Putamen (tissue), 1 donor: ENCODE data around the gene ZMIZ1.
A peak's percentile ranks its signal among the peaks of the same experiment; 100 is the strongest.

ENCODE experiments used
- DNase-seq: peaks from one replicate; pipeline ENCODE4 v3.0.0-alpha.2; 2016; ENCODE audit warnings: low spot score

The ZMIZ1 gene

DNA sequence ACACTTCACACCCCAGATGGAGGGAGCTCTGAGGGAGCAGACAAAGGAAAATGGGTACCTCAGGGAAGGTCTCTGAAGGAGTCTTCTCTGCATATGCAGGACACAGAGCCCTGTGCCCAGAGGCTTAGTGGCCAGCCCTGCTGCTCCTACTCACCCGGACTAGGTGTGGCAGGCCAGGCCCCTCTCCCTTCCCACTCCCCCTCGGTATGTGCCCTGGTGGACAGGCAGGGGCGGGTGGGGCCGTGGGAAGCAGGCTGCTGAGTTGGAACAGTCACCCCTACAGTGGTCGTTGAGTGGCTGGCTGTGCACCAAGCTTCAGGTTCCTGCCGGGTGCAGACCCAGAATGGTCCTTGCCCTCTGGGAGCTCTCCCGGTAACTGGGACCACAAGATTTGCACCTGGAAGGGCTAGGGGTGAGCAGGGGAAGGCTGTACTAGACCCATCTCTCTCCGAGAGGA is 68.6 kb downstream of the ZMIZ1 start:
- DNase-seq: no peak

- DNase-seq: no peak
Observed at GRCh38 chr10:79137826-79138225, 69.1 kb downstream of the ZMIZ1 start.

DNA sequence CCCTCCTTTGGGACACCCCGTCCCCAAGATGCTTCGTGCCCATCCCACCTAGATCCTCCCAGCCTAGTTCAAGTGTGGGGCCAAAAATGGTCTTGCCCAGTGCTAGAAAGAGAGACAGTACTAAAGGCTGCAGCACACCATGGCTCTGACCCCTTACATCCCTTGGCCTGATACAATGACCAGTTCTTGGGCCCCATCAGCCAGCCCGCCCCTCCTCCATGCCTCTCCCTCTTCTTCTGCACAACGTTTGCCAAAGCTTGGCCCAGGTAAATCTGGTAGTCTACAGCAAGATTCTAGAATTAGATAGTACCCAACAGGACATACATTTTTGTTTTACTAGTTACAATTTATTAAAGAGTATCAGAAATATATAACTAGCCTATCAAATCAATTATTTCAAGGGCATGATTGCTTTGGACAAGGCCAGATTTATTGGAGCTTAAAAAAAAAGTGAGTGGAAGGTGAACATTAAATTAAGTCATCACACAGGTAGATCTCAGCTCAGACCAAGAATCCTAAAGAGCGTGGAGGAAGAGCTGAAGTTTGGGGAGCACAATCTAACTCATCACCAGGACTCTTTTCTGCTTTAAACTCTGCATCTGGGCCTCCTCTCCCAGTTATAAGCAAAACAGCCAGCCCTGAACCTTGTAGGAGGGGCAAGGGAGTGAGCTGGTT is 69.8 kb downstream of the ZMIZ1 start:
- no peak for DNase-seq

GRCh38 chr10:79139124-79139835 is 70.5 kb downstream of the ZMIZ1 start:
- DNase-seq: no peak

- no peak for DNase-seq
Observed at GRCh38 chr10:79140085-79140793, 71.5 kb downstream of the ZMIZ1 start.

DNA sequence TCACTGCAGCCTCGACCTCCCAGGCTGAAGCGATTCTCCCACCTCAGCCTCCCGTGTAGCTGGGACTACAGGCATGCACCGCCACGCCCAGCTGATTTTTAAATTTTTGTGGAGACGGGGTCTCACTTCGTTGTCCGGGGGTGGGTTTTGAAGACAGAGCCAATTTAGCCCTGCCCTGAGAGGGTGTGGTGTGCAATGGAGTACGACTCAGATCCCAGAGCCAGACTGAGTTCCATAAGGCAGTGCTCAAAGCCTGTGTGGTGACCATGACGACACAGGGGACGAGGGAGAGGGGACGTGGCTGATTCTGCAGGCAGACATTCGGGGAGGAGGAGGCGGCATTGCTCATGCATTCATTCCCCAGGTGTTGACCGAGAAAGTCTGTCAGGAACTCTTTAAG is 72.1 kb downstream of the ZMIZ1 start:
- DNase-seq: no peak

GRCh38 chr10:79142064-79142491 is 73.3 kb downstream of the ZMIZ1 start:
- no peak for DNase-seq

GRCh38 chr10:79142522-79143309 is 74.0 kb downstream of the ZMIZ1 start:
- no peak for DNase-seq

DNA sequence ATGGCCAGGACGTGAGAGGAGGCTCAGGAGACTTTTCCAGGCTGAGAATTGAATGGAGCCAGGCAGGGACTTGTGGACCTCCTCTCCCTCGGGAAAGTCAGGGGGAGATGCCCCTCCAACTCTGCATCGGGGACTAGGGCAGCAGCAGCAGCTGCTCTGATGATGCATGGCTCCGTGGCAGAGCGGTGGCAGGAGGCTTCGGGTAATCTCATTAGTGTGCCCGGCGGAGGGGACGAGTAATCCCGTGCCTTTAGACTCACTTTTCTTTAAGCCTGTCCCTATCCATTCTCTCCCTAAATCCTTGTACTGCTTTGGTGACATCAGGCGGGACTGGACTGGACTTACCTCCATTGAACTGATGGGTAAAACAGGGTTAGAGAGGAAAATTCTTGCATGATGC is 75.1 kb downstream of the ZMIZ1 start:
- no peak for DNase-seq

DNA sequence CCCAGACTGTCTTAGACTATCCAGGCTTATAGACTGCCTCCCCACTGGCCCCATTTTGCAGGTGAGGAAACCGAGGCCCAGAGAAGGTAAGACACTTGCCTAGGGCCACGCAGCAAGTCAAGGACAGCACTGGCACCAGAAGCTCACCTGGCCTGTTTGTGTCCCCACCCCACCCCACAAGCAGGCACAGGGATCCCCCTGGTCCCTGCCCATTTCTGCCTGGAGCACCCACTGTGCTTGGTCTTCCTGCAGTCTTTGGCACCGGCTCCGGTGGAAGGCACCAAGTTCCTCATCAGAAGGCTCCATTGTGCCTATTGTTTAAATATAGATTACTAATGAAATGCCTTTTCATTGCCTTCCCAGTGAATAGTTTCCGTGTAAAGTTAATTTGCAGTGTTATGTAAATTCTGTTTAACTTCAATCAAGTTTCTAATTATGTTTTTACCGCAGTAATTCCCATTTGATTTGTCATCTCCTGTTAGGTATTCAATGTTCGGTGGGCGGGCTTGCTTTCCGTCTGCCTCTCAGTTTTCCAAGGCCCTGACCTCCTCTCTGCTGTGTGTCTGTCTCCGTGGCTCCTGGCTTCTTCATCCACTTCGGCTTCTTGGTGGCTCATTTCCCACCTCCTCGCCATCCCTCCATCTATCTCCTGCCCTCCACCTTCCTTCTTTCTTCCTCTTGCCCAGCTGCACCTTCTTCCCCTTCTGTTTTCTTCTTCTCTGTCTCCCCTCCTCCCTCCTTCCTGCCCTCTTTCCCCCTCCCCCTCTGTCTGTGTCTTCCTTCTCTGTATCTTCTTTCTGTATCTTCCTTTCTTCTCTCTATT is 75.8 kb downstream of the ZMIZ1 start:
- no peak for DNase-seq

GRCh38 chr10:79145174-79145483 is 76.4 kb downstream of the ZMIZ1 start:
- DNase-seq: no peak

DNA sequence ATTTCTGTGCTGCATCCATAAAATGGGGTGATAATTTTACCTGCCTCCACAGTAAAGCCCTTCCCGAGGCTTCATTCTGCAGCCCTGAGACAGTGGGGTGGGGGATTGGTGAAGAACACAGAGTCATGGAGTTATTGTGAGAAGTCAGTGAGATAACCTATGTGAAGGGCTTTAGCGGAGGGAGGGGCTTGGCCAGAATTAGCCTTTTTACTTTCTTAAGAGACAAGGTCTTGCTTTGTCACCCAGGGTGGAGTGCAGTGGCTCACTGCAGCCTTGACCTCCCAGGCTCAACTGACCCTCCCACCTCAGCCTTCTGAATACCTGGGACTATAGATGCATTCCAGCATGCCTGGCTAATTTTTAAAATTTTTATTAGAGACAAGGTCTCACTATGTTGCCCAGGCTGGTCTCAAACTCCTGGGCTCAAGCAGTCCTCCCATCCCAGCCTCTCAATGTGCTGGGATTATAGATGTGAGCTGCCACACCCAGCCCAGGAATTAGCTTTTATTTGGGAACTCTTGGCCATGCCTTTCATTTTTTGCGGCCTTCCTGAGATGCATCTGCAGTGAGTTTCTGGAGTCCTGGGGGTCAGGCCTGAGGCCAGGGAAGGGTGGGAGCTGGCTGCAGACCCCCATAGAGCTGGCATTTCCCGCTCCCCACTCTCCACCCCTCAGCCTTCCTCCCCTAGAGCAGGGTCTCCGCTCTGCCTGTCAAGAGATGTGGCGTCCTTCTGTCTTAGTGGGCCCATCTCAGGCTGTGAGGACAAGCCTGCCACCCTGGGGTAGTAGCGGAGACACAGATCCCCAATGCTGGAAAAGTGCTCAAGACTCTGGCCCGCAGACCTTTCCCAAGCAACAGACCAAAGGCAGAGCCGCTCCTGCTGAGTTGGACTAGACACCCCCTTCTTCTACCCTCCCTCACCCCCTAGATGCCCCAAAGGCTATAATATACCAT is 77.0 kb downstream of the ZMIZ1 start:
- no peak for DNase-seq

DNA sequence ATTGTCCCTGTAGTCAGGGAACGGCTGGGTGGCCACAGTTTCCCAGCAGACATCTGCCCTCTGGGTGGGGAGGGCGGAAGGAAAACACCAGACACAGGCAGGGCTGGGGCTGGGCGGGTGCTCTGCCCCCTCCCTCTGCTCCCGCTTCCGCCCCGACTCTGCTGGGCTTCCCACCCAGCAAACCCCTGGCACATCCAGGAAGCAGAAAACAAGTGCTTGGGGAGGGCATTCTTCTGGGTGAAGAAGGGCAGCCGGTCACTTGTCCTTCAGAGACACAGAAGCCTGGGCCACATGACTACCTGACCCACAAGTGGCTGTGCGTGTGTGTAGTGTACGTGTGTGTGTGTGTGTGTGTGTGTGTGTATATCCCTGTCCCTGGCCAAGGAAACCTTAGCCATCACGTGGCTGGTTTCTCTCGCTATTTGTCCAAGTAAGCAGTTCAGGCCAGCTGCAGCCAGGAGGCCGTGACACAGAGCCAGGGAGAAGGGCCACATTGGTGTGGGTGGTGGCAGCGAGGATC is 77.9 kb downstream of the ZMIZ1 start:
- DNase-seq: peak; percentile 68

DNA sequence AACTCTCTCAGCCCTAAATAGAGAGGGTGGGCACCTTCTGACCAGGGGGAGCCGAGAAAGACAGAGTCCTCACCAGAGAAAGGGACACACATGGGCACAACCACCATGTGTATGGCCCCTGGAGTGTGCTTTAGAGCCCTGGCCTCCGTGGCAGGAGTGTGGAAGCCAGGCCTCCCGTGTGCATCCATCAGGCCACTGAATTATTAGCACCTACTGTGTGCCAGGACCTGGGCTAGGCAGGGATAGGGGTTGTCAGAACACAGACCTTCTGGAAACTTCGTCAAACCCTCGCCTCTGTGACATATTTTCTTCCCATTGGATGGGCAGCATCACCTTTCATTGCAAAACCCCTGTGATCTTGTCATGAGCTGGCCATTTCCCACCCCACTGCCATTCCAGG is 78.5 kb downstream of the ZMIZ1 start:
- no peak for DNase-seq

DNA sequence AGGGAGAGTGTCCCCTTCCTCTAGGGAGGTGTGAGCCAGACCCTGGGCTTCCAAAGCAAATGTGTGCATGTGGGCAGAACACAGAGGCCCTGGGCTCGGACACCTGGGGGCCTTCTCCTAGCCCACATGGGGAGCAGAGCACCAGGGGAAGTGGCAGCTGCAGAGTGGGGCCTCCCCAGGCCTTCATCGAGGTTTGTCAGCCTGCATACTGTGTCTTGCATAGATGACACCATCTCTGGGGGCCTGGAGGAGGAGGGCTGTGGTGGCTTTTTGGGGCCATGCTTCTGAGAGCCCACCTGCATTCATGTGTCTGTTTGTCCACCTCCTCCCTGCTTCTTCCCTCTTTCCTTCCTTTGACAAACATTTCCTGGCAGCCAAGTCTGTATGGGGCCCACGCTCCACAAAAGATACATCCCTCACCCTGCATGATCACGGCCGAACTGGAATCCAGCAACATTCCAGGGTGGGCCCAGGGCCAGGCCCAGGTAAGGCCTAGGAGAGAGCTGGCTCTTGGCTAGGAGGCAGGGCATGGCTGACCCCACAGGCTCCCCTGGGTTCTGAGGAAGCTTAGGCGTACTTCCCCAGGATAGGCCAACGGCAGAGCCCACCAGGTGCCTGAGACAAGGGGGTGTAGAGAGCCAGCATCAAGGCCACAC is 79.2 kb downstream of the ZMIZ1 start:
- DNase-seq: no peak

DNA sequence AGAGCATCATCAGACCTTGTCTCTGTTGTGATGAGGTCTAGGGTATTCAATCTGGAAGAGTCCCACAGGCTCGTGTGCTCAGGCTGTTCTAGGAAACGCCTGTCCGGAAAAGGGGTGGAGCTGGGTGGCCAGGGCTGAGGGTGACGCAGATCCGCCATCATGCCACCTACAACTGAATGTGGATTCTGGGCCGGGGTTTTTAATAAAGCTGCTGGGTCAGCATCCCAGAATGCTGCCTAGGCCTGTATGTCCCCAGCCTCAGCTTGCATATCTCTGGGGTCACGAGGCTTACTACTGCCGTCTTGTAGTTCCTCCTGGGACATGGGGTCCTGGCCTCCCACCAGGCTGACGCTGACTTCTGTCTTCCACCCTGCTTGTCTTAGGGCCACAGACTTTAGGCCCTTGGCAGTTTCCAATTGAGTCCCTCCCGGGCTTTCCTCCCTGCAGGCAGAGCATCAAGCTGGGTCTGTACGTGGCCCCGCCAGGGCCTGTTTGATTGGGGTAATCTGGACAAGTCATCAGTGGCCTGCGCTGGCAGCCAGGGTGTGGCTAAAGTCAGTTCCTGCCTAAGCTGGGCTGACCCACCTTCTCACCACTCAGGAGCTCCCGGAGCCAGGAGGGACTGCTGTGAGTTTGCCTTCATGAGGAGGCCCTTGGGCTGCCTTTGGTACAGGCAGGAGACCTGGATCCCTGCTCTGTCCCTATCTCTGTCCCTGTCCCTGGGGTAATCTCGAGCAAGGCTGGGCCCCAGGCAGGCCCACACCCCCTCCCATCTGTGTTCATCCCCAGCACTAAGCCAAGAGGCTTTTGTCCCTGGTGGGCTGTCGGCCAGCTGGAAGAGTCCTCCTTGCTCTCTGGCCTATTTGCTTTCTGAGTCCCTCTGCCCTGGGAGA is 79.9 kb downstream of the ZMIZ1 start:
- peak; percentile 85 for DNase-seq

- DNase-seq: no peak
Observed at GRCh38 chr10:79149345-79149661, 80.5 kb downstream of the ZMIZ1 start.

GRCh38 chr10:79149662-79150443 is 81.1 kb downstream of the ZMIZ1 start:
- no peak for DNase-seq
